Mammary epithelial cell (primary cell): Measurements from ENCODE around the gene OR7G2.

Experiments
- EZH2 ChIP-seq: IDR thresholded peaks from 2 replicates; pipeline ENCODE4 v1.6.1; 2012; ENCODE audit warnings: low read length, inconsistent platforms, borderline replicate concordance
- TF ChIP-seq, protein P1 (sequence below), 2 donors: IDR thresholded peaks in 1 of 2; conservative IDR thresholded peaks in 1 of 2; 2 replicates each; pipeline ENCODE4 v1.5.1; 2011 to 2012; ENCODE audit warnings: inconsistent platforms in 2 of 2, low read length in 2 of 2, mild to moderate bottlenecking in 2 of 2, control low read depth in 1 of 2, low read depth in 1 of 2; ENCODE audit not compliant: insufficient read depth in 1 of 2; ENCODE audit errors: extremely low read depth in 1 of 2

GRCh38 chr19:9076901-9077300 lies 30.4 kb downstream of the OR7G2 start:
- TF ChIP-seq, protein P1, sequence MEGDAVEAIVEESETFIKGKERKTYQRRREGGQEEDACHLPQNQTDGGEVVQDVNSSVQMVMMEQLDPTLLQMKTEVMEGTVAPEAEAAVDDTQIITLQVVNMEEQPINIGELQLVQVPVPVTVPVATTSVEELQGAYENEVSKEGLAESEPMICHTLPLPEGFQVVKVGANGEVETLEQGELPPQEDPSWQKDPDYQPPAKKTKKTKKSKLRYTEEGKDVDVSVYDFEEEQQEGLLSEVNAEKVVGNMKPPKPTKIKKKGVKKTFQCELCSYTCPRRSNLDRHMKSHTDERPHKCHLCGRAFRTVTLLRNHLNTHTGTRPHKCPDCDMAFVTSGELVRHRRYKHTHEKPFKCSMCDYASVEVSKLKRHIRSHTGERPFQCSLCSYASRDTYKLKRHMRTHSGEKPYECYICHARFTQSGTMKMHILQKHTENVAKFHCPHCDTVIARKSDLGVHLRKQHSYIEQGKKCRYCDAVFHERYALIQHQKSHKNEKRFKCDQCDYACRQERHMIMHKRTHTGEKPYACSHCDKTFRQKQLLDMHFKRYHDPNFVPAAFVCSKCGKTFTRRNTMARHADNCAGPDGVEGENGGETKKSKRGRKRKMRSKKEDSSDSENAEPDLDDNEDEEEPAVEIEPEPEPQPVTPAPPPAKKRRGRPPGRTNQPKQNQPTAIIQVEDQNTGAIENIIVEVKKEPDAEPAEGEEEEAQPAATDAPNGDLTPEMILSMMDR (conservative IDR thresholded peaks at IDR 0.05 in 1 of 2, IDR thresholded peaks at IDR 0.05 in 1 of 2; ENCODE audit: extremely low read depth in 1 of 2, insufficient read depth in 1 of 2, low read depth in 1 of 2, low read length in 2 of 2): no peak
- TF ChIP-seq EZH2: no peak
